K562 (cell line): ENCODE results near the gene CEACAM18. TPM values are rescaled to one million over a fixed set of nuclear protein-coding genes. Genes with fewer than 3 reads are reported as not detected.

ENCODE experiments used
- CBFB ChIP-seq: sonication (generic); formaldehyde crosslinking; IDR thresholded peaks from 2 replicates; pipeline ENCODE4 v1.4.0; 2020; ENCODE audit warnings: mild to moderate bottlenecking, missing genetic modification reagents
- CSDE1 ChIP-seq, 2 experiments: fragments of 450-650 bp; IDR thresholded peaks; 2 replicates each; pipeline ENCODE4 v1.6.1; 2016; ENCODE audit warnings: mild to moderate bottlenecking in 1 of 2
- POLR2G ChIP-seq: fragments of 200-400 bp; formaldehyde crosslinking; IDR thresholded peaks from 2 replicates; pipeline ENCODE4 v1.6.1; 2017; ENCODE audit warnings: low read depth, mild to moderate bottlenecking, antibody characterized with exemption, low read length, moderate library complexity
- RB1 ChIP-seq: fragments of 450-650 bp; IDR thresholded peaks from 2 replicates; pipeline ENCODE4 v1.6.1; 2017; ENCODE audit warnings: low read depth, mild to moderate bottlenecking
- SMARCC2 ChIP-seq: fragments of 450-650 bp; IDR thresholded peaks from 2 replicates; pipeline ENCODE4 v1.6.1; 2017; ENCODE audit warnings: antibody characterized with exemption, moderate library complexity, mild to moderate bottlenecking, low read depth
- SNIP1 ChIP-seq: fragments of 450-650 bp; IDR thresholded peaks from 2 replicates; pipeline ENCODE4 v1.7.1; 2017; ENCODE audit warnings: low read depth, mild to moderate bottlenecking
- SREBF2 ChIP-seq: sonication (generic); formaldehyde crosslinking; IDR thresholded peaks from 2 replicates; pipeline ENCODE4 v1.4.0; 2020; ENCODE audit warnings: mild to moderate bottlenecking, missing genetic modification reagents
- SRSF7 ChIP-seq: fragments of 200-400 bp; formaldehyde crosslinking; optimal IDR thresholded peaks from 2 replicates; pipeline ENCODE3; 2017; ENCODE audit warnings: mild to moderate bottlenecking, low read depth, low read length
- TEAD1 ChIP-seq, 2 experiments: fragments of 450-650 bp in 1 of 2; sonication (generic) in 1 of 2; formaldehyde crosslinking; IDR thresholded peaks; 2 replicates each; pipeline versions ENCODE4 v1.4.0 to v1.8.0; 2020 to 2022; ENCODE audit warnings: mild to moderate bottlenecking in 2 of 2, missing genetic modification reagents in 1 of 2
- polyA plus RNA-seq, 8 experiments: library from polyadenylated mRNA; depleted of rRNA in 4 of 8; stranded (reverse) in 5 of 8; unstranded in 3 of 8; fragments of >200 nt; fragmentation: Nextera tagmentation in 2 of 8; fragmentation: Illumina TruSeq in 1 of 8; extraction: Ambion mirVana in 2 of 8; extraction: Trizol in 1 of 8; gene quantifications; 2 replicates each; pipeline versions ENCODE4 v1.2.1 to v1.2.3, GENCODE V29; 2011 to 2014; ENCODE audit warnings: inconsistent platforms in 1 of 8, missing spikeins in 1 of 8
- total RNA-seq, 7 experiments: library from RNA; depleted of rRNA in 6 of 7; stranded (reverse); fragments of >200 nt in 6 of 7; fragmentation: Illumina TruSeq in 2 of 7; extraction: Trizol in 2 of 7; gene quantifications; 2 replicates each; pipeline versions ENCODE4 v1.2.1 to v1.2.3, GENCODE V29; 2011 to 2021; ENCODE audit warnings: low replicate concordance in 1 of 7
- TF ChIP-seq, protein P1 (sequence below): fragments of 450-650 bp; IDR thresholded peaks from 2 replicates; pipeline ENCODE4 v1.6.1; 2017; ENCODE audit warnings: antibody characterized with exemption
- TF ChIP-seq, protein P2 (sequence below): fragments of 450-650 bp; conservative IDR thresholded peaks from 2 replicates; pipeline ENCODE4 v1.6.1; 2016; ENCODE audit warnings: missing genetic modification characterization, low read depth, mild to moderate bottlenecking, control low read depth, missing compliant biosample characterization
- TF ChIP-seq, protein P3 (sequence below): sonication (generic); formaldehyde crosslinking; IDR thresholded peaks from 2 replicates; pipeline ENCODE4 v1.8.0; 2022; ENCODE audit warnings: mild to moderate bottlenecking, missing genetic modification reagents
- TF ChIP-seq, protein P4 (sequence below): fragments of 450-650 bp; IDR thresholded peaks from 2 replicates; pipeline ENCODE4 v1.6.1; 2016; ENCODE audit warnings: mild to moderate bottlenecking
- TF ChIP-seq, protein P5 (sequence below), 2 experiments: fragments of 150-350 bp in 1 of 2; IDR thresholded peaks; 2 replicates each; pipeline ENCODE4 v1.6.1; 2012 to 2016; ENCODE audit warnings: low read depth in 2 of 2, low read length in 2 of 2, mild to moderate bottlenecking in 1 of 2, moderate library complexity in 1 of 2

CEACAM18 gene
- total and polyA plus RNA-seq, 9 of the 15 experiments (the other 6 are each of a cell fraction or from before 2014, with no cell fraction given) = 0.08 to 0.24 (median 0.15) TPM; not detected in 3

DNA sequence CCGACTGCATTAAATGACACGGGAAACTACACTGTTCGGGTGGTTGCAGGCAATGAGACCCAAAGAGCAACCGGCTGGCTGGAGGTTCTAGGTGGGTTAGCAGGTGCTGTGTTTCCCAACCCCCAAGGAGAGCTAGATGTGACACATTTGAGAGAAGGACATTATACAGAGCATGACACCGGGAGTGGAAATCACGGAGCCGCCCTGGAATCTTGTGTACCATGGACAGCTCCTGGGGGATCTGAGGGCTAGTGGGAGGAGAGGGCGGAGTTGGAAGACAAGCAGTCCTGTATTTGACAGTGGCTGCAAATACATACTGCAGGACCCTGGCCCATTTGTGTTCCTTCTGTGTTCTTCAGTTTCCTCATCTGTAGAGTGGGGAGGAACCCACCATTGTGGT is 2.3 kb downstream of the CEACAM18 start (continued):
- TF ChIP-seq, protein P1, sequence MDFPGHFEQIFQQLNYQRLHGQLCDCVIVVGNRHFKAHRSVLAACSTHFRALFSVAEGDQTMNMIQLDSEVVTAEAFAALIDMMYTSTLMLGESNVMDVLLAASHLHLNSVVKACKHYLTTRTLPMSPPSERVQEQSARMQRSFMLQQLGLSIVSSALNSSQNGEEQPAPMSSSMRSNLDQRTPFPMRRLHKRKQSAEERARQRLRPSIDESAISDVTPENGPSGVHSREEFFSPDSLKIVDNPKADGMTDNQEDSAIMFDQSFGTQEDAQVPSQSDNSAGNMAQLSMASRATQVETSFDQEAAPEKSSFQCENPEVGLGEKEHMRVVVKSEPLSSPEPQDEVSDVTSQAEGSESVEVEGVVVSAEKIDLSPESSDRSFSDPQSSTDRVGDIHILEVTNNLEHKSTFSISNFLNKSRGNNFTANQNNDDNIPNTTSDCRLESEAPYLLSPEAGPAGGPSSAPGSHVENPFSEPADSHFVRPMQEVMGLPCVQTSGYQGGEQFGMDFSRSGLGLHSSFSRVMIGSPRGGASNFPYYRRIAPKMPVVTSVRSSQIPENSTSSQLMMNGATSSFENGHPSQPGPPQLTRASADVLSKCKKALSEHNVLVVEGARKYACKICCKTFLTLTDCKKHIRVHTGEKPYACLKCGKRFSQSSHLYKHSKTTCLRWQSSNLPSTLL = no peak
- TF ChIP-seq, protein P2, sequence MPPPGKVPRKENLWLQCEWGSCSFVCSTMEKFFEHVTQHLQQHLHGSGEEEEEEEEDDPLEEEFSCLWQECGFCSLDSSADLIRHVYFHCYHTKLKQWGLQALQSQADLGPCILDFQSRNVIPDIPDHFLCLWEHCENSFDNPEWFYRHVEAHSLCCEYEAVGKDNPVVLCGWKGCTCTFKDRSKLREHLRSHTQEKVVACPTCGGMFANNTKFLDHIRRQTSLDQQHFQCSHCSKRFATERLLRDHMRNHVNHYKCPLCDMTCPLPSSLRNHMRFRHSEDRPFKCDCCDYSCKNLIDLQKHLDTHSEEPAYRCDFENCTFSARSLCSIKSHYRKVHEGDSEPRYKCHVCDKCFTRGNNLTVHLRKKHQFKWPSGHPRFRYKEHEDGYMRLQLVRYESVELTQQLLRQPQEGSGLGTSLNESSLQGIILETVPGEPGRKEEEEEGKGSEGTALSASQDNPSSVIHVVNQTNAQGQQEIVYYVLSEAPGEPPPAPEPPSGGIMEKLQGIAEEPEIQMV (tag) = no peak
- TF ChIP-seq POLR2G (no peak), TEAD1 (CRISPR knock-in tag; IDR thresholded peaks at IDR 0.05) (peak; percentile 63 to 71; a peak in 2 of 4 replicates), SNIP1 (no peak), CBFB (CRISPR knock-in tag) (no peak), SRSF7 (no peak), RB1 (no peak), SREBF2 (CRISPR knock-in tag) (no peak), SMARCC2 (no peak), CSDE1 (IDR thresholded peaks at IDR 0.05) (no peak)
- TF ChIP-seq, protein P3, sequence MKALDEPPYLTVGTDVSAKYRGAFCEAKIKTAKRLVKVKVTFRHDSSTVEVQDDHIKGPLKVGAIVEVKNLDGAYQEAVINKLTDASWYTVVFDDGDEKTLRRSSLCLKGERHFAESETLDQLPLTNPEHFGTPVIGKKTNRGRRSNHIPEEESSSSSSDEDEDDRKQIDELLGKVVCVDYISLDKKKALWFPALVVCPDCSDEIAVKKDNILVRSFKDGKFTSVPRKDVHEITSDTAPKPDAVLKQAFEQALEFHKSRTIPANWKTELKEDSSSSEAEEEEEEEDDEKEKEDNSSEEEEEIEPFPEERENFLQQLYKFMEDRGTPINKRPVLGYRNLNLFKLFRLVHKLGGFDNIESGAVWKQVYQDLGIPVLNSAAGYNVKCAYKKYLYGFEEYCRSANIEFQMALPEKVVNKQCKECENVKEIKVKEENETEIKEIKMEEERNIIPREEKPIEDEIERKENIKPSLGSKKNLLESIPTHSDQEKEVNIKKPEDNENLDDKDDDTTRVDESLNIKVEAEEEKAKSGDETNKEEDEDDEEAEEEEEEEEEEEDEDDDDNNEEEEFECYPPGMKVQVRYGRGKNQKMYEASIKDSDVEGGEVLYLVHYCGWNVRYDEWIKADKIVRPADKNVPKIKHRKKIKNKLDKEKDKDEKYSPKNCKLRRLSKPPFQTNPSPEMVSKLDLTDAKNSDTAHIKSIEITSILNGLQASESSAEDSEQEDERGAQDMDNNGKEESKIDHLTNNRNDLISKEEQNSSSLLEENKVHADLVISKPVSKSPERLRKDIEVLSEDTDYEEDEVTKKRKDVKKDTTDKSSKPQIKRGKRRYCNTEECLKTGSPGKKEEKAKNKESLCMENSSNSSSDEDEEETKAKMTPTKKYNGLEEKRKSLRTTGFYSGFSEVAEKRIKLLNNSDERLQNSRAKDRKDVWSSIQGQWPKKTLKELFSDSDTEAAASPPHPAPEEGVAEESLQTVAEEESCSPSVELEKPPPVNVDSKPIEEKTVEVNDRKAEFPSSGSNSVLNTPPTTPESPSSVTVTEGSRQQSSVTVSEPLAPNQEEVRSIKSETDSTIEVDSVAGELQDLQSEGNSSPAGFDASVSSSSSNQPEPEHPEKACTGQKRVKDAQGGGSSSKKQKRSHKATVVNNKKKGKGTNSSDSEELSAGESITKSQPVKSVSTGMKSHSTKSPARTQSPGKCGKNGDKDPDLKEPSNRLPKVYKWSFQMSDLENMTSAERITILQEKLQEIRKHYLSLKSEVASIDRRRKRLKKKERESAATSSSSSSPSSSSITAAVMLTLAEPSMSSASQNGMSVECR (CRISPR knock-in tag) = 0 out of 2 replicates have a peak, but pooled peaks have one; percentile 49
- TF ChIP-seq, protein P4, sequence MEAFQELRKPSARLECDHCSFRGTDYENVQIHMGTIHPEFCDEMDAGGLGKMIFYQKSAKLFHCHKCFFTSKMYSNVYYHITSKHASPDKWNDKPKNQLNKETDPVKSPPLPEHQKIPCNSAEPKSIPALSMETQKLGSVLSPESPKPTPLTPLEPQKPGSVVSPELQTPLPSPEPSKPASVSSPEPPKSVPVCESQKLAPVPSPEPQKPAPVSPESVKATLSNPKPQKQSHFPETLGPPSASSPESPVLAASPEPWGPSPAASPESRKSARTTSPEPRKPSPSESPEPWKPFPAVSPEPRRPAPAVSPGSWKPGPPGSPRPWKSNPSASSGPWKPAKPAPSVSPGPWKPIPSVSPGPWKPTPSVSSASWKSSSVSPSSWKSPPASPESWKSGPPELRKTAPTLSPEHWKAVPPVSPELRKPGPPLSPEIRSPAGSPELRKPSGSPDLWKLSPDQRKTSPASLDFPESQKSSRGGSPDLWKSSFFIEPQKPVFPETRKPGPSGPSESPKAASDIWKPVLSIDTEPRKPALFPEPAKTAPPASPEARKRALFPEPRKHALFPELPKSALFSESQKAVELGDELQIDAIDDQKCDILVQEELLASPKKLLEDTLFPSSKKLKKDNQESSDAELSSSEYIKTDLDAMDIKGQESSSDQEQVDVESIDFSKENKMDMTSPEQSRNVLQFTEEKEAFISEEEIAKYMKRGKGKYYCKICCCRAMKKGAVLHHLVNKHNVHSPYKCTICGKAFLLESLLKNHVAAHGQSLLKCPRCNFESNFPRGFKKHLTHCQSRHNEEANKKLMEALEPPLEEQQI = 0 out of 2 replicates have a peak, but pooled peaks have one; percentile 45
- TF ChIP-seq, protein P5, sequence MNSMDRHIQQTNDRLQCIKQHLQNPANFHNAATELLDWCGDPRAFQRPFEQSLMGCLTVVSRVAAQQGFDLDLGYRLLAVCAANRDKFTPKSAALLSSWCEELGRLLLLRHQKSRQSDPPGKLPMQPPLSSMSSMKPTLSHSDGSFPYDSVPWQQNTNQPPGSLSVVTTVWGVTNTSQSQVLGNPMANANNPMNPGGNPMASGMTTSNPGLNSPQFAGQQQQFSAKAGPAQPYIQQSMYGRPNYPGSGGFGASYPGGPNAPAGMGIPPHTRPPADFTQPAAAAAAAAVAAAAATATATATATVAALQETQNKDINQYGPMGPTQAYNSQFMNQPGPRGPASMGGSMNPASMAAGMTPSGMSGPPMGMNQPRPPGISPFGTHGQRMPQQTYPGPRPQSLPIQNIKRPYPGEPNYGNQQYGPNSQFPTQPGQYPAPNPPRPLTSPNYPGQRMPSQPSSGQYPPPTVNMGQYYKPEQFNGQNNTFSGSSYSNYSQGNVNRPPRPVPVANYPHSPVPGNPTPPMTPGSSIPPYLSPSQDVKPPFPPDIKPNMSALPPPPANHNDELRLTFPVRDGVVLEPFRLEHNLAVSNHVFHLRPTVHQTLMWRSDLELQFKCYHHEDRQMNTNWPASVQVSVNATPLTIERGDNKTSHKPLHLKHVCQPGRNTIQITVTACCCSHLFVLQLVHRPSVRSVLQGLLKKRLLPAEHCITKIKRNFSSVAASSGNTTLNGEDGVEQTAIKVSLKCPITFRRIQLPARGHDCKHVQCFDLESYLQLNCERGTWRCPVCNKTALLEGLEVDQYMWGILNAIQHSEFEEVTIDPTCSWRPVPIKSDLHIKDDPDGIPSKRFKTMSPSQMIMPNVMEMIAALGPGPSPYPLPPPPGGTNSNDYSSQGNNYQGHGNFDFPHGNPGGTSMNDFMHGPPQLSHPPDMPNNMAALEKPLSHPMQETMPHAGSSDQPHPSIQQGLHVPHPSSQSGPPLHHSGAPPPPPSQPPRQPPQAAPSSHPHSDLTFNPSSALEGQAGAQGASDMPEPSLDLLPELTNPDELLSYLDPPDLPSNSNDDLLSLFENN (IDR thresholded peaks at IDR 0.05; ENCODE audit: low read depth in 2 of 2, low read length in 2 of 2) = no peak
